Measurements from ENCODE around the gene CUBN. TPM values are rescaled to one million over a fixed set of nuclear protein-coding genes. Genes with fewer than 3 reads are reported as not detected.

The CUBN gene
- total RNA-seq, 1 donor from 2014 or later: 1.0 TPM

GRCh38 chr10:17141504-17142229 is 12.1 kb upstream of the CUBN start:
- no peak overlapping the region for H3K27ac Mint-ChIP-seq
- no peak for DNase-seq (ENCODE audit: extremely low spot score, unreplicated experiment)
- no peak overlapping the region for H3K4me3 Mint-ChIP-seq
- no peak for TF ChIP-seq CTCF (conservative IDR thresholded peaks at IDR 0.05)
- no peaks in the 10 kb centered on the region for H3K27me3 Mint-ChIP-seq
- no peaks in the 10 kb centered on the region for H3K36me3 Mint-ChIP-seq
- H3K4me1 Mint-ChIP-seq (ENCODE audit: unreplicated experiment): peaks cover 23% of the 10 kb centered on the region
- peaks cover 5% of the 10 kb centered on the region for H3K9me3 Mint-ChIP-seq

- peaks cover 5% of the 10 kb centered on the region for H3K9me3 Mint-ChIP-seq
- H3K27ac Mint-ChIP-seq: no peak overlapping the region
- H3K4me3 Mint-ChIP-seq: no peak overlapping the region
- no peak for DNase-seq (ENCODE audit: extremely low spot score, unreplicated experiment)
- peaks cover 23% of the 10 kb centered on the region for H3K4me1 Mint-ChIP-seq (ENCODE audit: unreplicated experiment)
- no peaks in the 10 kb centered on the region for H3K27me3 Mint-ChIP-seq
- H3K36me3 Mint-ChIP-seq: no peaks in the 10 kb centered on the region
- TF ChIP-seq CTCF (conservative IDR thresholded peaks at IDR 0.05): no peak
Observed at GRCh38 chr10:17140386-17140761, 10.8 kb upstream of the CUBN start.

- no peaks in the 10 kb centered on the region for H3K27me3 Mint-ChIP-seq
- no peak overlapping the region for H3K4me3 Mint-ChIP-seq
- peaks cover 33% of the 10 kb centered on the region for H3K4me1 Mint-ChIP-seq (ENCODE audit: unreplicated experiment)
- no peak for DNase-seq (ENCODE audit: extremely low spot score, unreplicated experiment)
- no peak overlapping the region for H3K27ac Mint-ChIP-seq
- H3K36me3 Mint-ChIP-seq: no peaks in the 10 kb centered on the region
- H3K9me3 Mint-ChIP-seq: peaks cover 5% of the 10 kb centered on the region
- TF ChIP-seq CTCF (conservative IDR thresholded peaks at IDR 0.05): no peak
Observed at GRCh38 chr10:17138460-17139042, 8.9 kb upstream of the CUBN start.

- DNase-seq (ENCODE audit: extremely low spot score, unreplicated experiment): no peak
- Mint-ChIP-seq H3K27me3 (no peaks in the 10 kb centered on the region), H3K4me1 (ENCODE audit: unreplicated experiment) (peaks cover 46% of the 10 kb centered on the region), H3K4me3 (no peak overlapping the region), H3K9me3 (no peaks in the 10 kb centered on the region), H3K36me3 (no peaks in the 10 kb centered on the region), H3K27ac (no peak overlapping the region)
- TF ChIP-seq CTCF (conservative IDR thresholded peaks at IDR 0.05): no peak
Observed at GRCh38 chr10:17134737-17135260, 5.2 kb upstream of the CUBN start.

GRCh38 chr10:17134282-17134681 is 4.7 kb upstream of the CUBN start:
- TF ChIP-seq CTCF (conservative IDR thresholded peaks at IDR 0.05): no peak
- no peaks in the 10 kb centered on the region for H3K36me3 Mint-ChIP-seq

More at GRCh38 chr10:17134282-17134681, 4.7 kb upstream of the CUBN start:
- Mint-ChIP-seq H3K4me1 (ENCODE audit: unreplicated experiment) (peaks cover 43% of the 10 kb centered on the region), H3K4me3 (no peak overlapping the region), H3K9me3 (no peaks in the 10 kb centered on the region), H3K27ac (no peak overlapping the region), H3K27me3 (no peaks in the 10 kb centered on the region)
- no peak for DNase-seq (ENCODE audit: extremely low spot score, unreplicated experiment)
